ENCODE data around the gene PPP2R5C. TPM values are rescaled to one million over a fixed set of nuclear protein-coding genes. Genes with fewer than 3 reads are reported as not detected.
A peak's percentile ranks its signal among the peaks of the same experiment; 100 is the strongest.

PPP2R5C gene
- total RNA-seq, 4 donors from 2014 or later: 63.3 to 113 (median 75.9) TPM

- WGBS, 2 donors: 92 to 95% methylated on average over 7 of the region's 7 CpGs
- H3K27me3 ChIP-seq: no peaks in the 10 kb centered on the region
- TF ChIP-seq EP300 (IDR thresholded peaks at IDR 0.05) (no peak), CTCF (IDR thresholded peaks at IDR 0.05) (no peak), POLR2A (IDR thresholded peaks at IDR 0.05) (no peak)
Measured at GRCh38 chr14:101973356-101973755, 211.8 kb downstream of the PPP2R5C start.

GRCh38 chr14:101975231-101975630, 213.7 kb downstream of the PPP2R5C start:
- H3K4me1 ChIP-seq: peaks cover 0 to 59% (median 22%) of the 10 kb centered on the region in 4 donors
- 75 to 76% methylated on average over 7 of the region's 7 CpGs for WGBS, 2 donors
- H3K4me3 ChIP-seq: no peak overlapping the region
- no peak for TF ChIP-seq EP300 (IDR thresholded peaks at IDR 0.05)
- TF ChIP-seq POLR2A (IDR thresholded peaks at IDR 0.05): no peak
- no peak for TF ChIP-seq CTCF (IDR thresholded peaks at IDR 0.05)
- peaks cover 0 to 32% (median 0%) of the 10 kb centered on the region in 3 donors for H3K36me3 ChIP-seq
- no peaks in the 10 kb centered on the region for H3K27me3 ChIP-seq
- no peak overlapping the region for H3K27ac ChIP-seq
- H3K9me3 ChIP-seq: no peaks in the 10 kb centered on the region
- no peak for DNase-seq (ENCODE audit: low spot score in 2 of 2)

More at GRCh38 chr14:101973356-101973755, 211.8 kb downstream of the PPP2R5C start:
- H3K9me3 ChIP-seq: no peaks in the 10 kb centered on the region
- H3K4me3 ChIP-seq: no peak overlapping the region
- DNase-seq (ENCODE audit: low spot score in 2 of 2): no peak
- H3K4me1 ChIP-seq: peaks cover 0 to 67% (median 22%) of the 10 kb centered on the region in 4 donors
- H3K27ac ChIP-seq: peak overlapping the region in 3 of 4 donors; percentile 34 to 80 (median 63)
- peaks cover 0 to 22% (median 0%) of the 10 kb centered on the region in 3 donors for H3K36me3 ChIP-seq

Small RNA genes lying within 50 kb of the gene (small RNA-seq; reads per million reads assigned to genes)
- gene AL118558.2 (not detected), gene RNU6-790P (not detected)

Other genes with a start within 250 kb of the PPP2R5C start
- 10 to 100 TPM in 1 of 4 donors, 1 to 10 TPM in 3; 4.2 to 19.5 (median 5.3) TPM for gene DIO3, start 200.2 kb upstream of the PPP2R5C start, total RNA-seq
- gene DYNC1H1, start 202.9 kb downstream of the PPP2R5C start, total RNA-seq: 100 to 1,000 TPM; 506 to 690 (median 631) TPM

Data from tibial nerve (tissue), 4 donors.